ENCODE data around the gene PAQR8.

GRCh38 chr6:52351879-52352238, 10.1 kb upstream of the PAQR8 start:
- TF ChIP-seq CTCF (IDR thresholded peaks at IDR 0.05) = no peak
- TF ChIP-seq TCF7L2 (IDR thresholded peaks at IDR 0.05; ENCODE audit: low read depth, low read length) = no peak
- no peak for TF ChIP-seq SIN3A (IDR thresholded peaks at IDR 0.05; ENCODE audit: borderline replicate concordance, insufficient read depth, low read depth, low read length)
- no peak for TF ChIP-seq POLR2AphosphoS5 (IDR thresholded peaks at IDR 0.05; ENCODE audit: low read depth, low read length)
- TF ChIP-seq REST (IDR thresholded peaks at IDR 0.05; ENCODE audit: insufficient read depth in 1 of 2, low read depth in 2 of 2, low read length in 1 of 2) = no peak

Data from Panc1 (cell line).